ENCODE results near the gene ACTC1.

The ACTC1 gene

DNA sequence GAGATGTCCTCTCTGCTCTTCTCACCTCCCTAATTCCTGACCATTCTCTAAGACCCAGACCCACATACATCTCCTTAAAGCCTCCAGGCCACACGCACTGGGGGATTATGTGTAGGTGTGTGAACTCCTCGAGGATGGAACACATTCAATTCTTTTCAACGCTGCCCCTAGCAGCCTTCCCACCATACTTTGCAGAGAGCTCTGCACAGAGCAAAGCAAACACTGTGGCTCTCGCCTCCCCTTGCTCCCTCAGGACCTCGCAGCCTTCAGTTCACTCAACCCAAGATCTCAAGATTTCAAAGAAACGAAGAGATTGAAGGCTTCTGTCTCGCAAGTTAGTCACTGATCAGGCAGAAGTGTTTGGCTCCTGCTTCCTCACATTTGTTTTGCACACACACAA is 6.0 kb downstream of the ACTC1 start:
- no peak overlapping the region for H3K9ac ChIP-seq (ENCODE audit: low read depth, low read length)
- H3K4me1 ChIP-seq (ENCODE audit: insufficient read depth, low read length): no peaks in the 10 kb centered on the region
- H2AFZ ChIP-seq (ENCODE audit: low read depth, low read length): no peak overlapping the region
- H3K27me3 ChIP-seq (ENCODE audit: insufficient read depth, low read length, poor library complexity): no peaks in the 10 kb centered on the region
- no peak overlapping the region for H3K27ac ChIP-seq (ENCODE audit: low read length)
- no peaks in the 10 kb centered on the region for H3K79me2 ChIP-seq (ENCODE audit: insufficient read depth, low read length)
- TF ChIP-seq EZH2 (IDR thresholded peaks at IDR 0.05; ENCODE audit: borderline replicate concordance, low read depth, low read length, severe bottlenecking): no peak
- no peak for TF ChIP-seq CTCF (IDR thresholded peaks at IDR 0.05; ENCODE audit: borderline replicate concordance, extremely low read depth, low read length, poor library complexity, severe bottlenecking)
- H3K36me3 ChIP-seq (ENCODE audit: insufficient read depth, low read length): no peaks in the 10 kb centered on the region
- DNase-seq (no peak), ATAC-seq (ENCODE audit: insufficient read depth, low read depth) (no peak)
- H4K20me1 ChIP-seq (ENCODE audit: insufficient read depth, low read length): no peaks in the 10 kb centered on the region
- no peaks in the 10 kb centered on the region for H3K9me3 ChIP-seq (ENCODE audit: insufficient read depth, low read length, severe bottlenecking)
- no peak overlapping the region for H3K4me2 ChIP-seq (ENCODE audit: insufficient read depth, low read length)
- H3K4me3 ChIP-seq (ENCODE audit: low read depth in 1 of 2, low read length in 2 of 2): no peak overlapping the region

DNA sequence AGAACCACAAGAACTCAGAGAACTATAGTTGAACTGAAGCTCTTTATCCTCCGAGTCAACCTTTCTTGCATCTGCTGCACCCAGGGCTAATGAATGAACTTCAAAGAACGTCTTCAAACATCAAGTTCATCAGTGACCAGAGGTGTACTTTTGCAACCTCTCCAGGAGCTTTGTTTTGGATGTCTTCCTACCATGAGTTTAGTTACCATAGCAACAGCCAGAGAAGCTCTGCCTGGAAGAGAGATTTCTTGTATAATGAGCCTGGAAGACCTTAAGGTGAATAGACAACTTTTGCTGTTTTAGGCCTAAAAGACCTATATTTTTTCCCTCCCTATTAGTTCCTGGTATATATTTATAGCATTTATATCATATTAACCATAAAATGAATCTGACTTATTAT is 9.1 kb downstream of the ACTC1 start:
- H3K79me2 ChIP-seq (ENCODE audit: insufficient read depth, low read length): no peaks in the 10 kb centered on the region
- no peaks in the 10 kb centered on the region for H3K27me3 ChIP-seq (ENCODE audit: insufficient read depth, low read length, poor library complexity)
- TF ChIP-seq CTCF (IDR thresholded peaks at IDR 0.05; ENCODE audit: borderline replicate concordance, extremely low read depth, low read length, poor library complexity, severe bottlenecking) (no peak), EZH2 (IDR thresholded peaks at IDR 0.05; ENCODE audit: borderline replicate concordance, low read depth, low read length, severe bottlenecking) (no peak)
- H3K4me1 ChIP-seq (ENCODE audit: insufficient read depth, low read length): no peaks in the 10 kb centered on the region
- no peaks in the 10 kb centered on the region for H3K36me3 ChIP-seq (ENCODE audit: insufficient read depth, low read length)
- DNase-seq (no peak), ATAC-seq (ENCODE audit: insufficient read depth, low read depth) (no peak)
- no peaks in the 10 kb centered on the region for H4K20me1 ChIP-seq (ENCODE audit: insufficient read depth, low read length)
- H3K9ac ChIP-seq (ENCODE audit: low read depth, low read length): no peak overlapping the region
- no peaks in the 10 kb centered on the region for H3K9me3 ChIP-seq (ENCODE audit: insufficient read depth, low read length, severe bottlenecking)
- H3K27ac ChIP-seq (ENCODE audit: low read length): no peak overlapping the region
- H2AFZ ChIP-seq (ENCODE audit: low read depth, low read length): no peak overlapping the region
- no peak overlapping the region for H3K4me2 ChIP-seq (ENCODE audit: insufficient read depth, low read length)
- no peak overlapping the region for H3K4me3 ChIP-seq (ENCODE audit: low read depth in 1 of 2, low read length in 2 of 2)

DNA sequence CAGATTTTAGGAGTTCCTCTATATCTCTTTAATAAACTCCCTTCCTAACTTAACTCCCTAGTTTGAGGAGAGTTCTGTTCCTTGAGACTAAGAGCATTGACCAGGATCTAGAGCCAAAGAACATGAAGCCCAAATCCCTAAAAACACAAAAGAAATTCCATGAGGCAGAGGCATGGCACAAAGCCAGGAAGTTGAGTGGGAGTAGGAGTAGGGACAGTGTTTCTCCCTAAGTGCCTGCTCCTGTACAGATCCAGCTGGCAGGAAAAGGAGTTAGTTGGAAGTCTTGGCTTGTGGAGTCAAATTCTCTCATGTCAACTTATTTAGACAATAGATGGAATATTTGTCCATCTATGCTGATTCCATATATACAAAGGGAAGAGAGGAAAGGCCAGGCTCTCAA is 11.4 kb downstream of the ACTC1 start:
- no peak overlapping the region for H3K4me3 ChIP-seq (ENCODE audit: low read depth in 1 of 2, low read length in 2 of 2)
- H3K27me3 ChIP-seq (ENCODE audit: insufficient read depth, low read length, poor library complexity): no peaks in the 10 kb centered on the region
- no peak overlapping the region for H3K27ac ChIP-seq (ENCODE audit: low read length)
- no peaks in the 10 kb centered on the region for H3K9me3 ChIP-seq (ENCODE audit: insufficient read depth, low read length, severe bottlenecking)
- no peaks in the 10 kb centered on the region for H3K36me3 ChIP-seq (ENCODE audit: insufficient read depth, low read length)
- DNase-seq (no peak), ATAC-seq (ENCODE audit: insufficient read depth, low read depth) (no peak)
- TF ChIP-seq EZH2 (IDR thresholded peaks at IDR 0.05; ENCODE audit: borderline replicate concordance, low read depth, low read length, severe bottlenecking) (no peak), CTCF (IDR thresholded peaks at IDR 0.05; ENCODE audit: borderline replicate concordance, extremely low read depth, low read length, poor library complexity, severe bottlenecking) (no peak)
- H3K4me2 ChIP-seq (ENCODE audit: insufficient read depth, low read length): no peak overlapping the region
- H3K4me1 ChIP-seq (ENCODE audit: insufficient read depth, low read length): no peaks in the 10 kb centered on the region
- no peak overlapping the region for H2AFZ ChIP-seq (ENCODE audit: low read depth, low read length)
- no peak overlapping the region for H3K9ac ChIP-seq (ENCODE audit: low read depth, low read length)
- H3K79me2 ChIP-seq (ENCODE audit: insufficient read depth, low read length): no peaks in the 10 kb centered on the region
- no peaks in the 10 kb centered on the region for H4K20me1 ChIP-seq (ENCODE audit: insufficient read depth, low read length)

- DNase-seq: no peak
- no peak overlapping the region for H3K27ac ChIP-seq (ENCODE audit: low read length)
- no peak for ATAC-seq (ENCODE audit: insufficient read depth, low read depth)
Observed at GRCh38 chr15:34783431-34783830, 11.9 kb downstream of the ACTC1 start.

More at GRCh38 chr15:34783431-34783830, 11.9 kb downstream of the ACTC1 start:
- Histone ChIP-seq H3K9ac (ENCODE audit: low read depth, low read length) (no peak overlapping the region), H3K79me2 (ENCODE audit: insufficient read depth, low read length) (no peaks in the 10 kb centered on the region), H2AFZ (ENCODE audit: low read depth, low read length) (no peak overlapping the region), H3K9me3 (ENCODE audit: insufficient read depth, low read length, severe bottlenecking) (no peaks in the 10 kb centered on the region), H3K27me3 (ENCODE audit: insufficient read depth, low read length, poor library complexity) (no peaks in the 10 kb centered on the region), H4K20me1 (ENCODE audit: insufficient read depth, low read length) (no peaks in the 10 kb centered on the region), H3K4me3 (ENCODE audit: low read depth in 1 of 2, low read length in 2 of 2) (no peak overlapping the region), H3K4me1 (ENCODE audit: insufficient read depth, low read length) (no peaks in the 10 kb centered on the region), H3K36me3 (ENCODE audit: insufficient read depth, low read length) (no peaks in the 10 kb centered on the region), H3K4me2 (ENCODE audit: insufficient read depth, low read length) (no peak overlapping the region)
- no peak for TF ChIP-seq EZH2 (IDR thresholded peaks at IDR 0.05; ENCODE audit: borderline replicate concordance, low read depth, low read length, severe bottlenecking)

All from DND-41 (cell line).